Body of pancreas (tissue), 4 donors: ENCODE measurements around the gene OGFOD2. TPM values are rescaled to one million over a fixed set of nuclear protein-coding genes. Genes with fewer than 3 reads are reported as not detected.

Source experiments
- ATAC-seq: fragments of 150-250 bp; one replicate; pipeline ENCODE4 v1.9.1; 2016
- DNase-seq, 4 donors: peaks; one replicate each; pipeline ENCODE4 v3.0.0-alpha.2; 2019
- H3K27ac ChIP-seq, 4 donors: fragments of 200-600 bp; sonication (generic); 1 replicate in 3 of 4; 2 replicates in 1 of 4; pipeline versions ENCODE4 v1.5.1 to v1.6.1; 2016 to 2019; ENCODE audit warnings: mild to moderate bottlenecking in 1 of 4, mixed read lengths in 1 of 4, moderate library complexity in 1 of 4
- H3K27me3 ChIP-seq, 2 donors: fragments of 200-600 bp; sonication (generic); one replicate each; pipeline ENCODE4 v1.6.0; 2016; ENCODE audit warnings: mild to moderate bottlenecking in 1 of 2
- H3K36me3 ChIP-seq, 2 donors: fragments of 200-600 bp; sonication (generic); replicated peaks in 1 of 2; 2 replicates each; pipeline ENCODE4 v1.5.1; 2016; ENCODE audit warnings: low read depth in 2 of 2; ENCODE audit not compliant: insufficient read depth in 1 of 2
- H3K4me1 ChIP-seq: fragments of 200-600 bp; sonication (generic); one replicate; pipeline ENCODE4 v1.6.0; 2016
- H3K4me3 ChIP-seq, 2 donors: fragments of 200-600 bp; sonication (generic); 1 replicate in 1 of 2; 2 replicates in 1 of 2; pipeline ENCODE4 v1.5.1; 2016 to 2019
- H3K9me3 ChIP-seq, 3 donors: fragments of 200-600 bp; sonication (generic); 1 replicate in 2 of 3; 2 replicates in 1 of 3; pipeline ENCODE4 v1.5.1; 2016
- POLR2A ChIP-seq, 3 donors: fragments of 450-650 bp; IDR thresholded peaks; one replicate each; pipeline ENCODE4 v1.6.1; 2016; ENCODE audit warnings: antibody characterized with exemption in 3 of 3, mild to moderate bottlenecking in 2 of 3
- WGBS, 2 donors: methylation state at CpG; one replicate each; pipeline ENCODE4 v1.1.5; 2017; 5-methylcytosine and 5-hydroxymethylcytosine counted together
- intact Hi-C: fragments of 100-400 bp; cut with DNase I; formaldehyde crosslinking; loops from one replicate; pipeline ENCODE4 v1.15.1; 2023
- total RNA-seq, 2 donors: library from RNA; depleted of rRNA; stranded (reverse); fragments of >200 nt; gene quantifications; one replicate each; pipeline ENCODE4 v1.1.0, GENCODE V29; 2016
- TF ChIP-seq, protein P1 (sequence below), 7 experiments: fragments of 450-650 bp in 4 of 7; fragments of 200-600 bp in 3 of 7; sonication (generic) in 3 of 7; IDR thresholded peaks; one replicate each; pipeline ENCODE4 v1.5.1; 2016 to 2019; ENCODE audit warnings: antibody characterized with exemption in 7 of 7

The OGFOD2 gene
- total RNA-seq, 2 donors from 2014 or later: 8.6 to 25.4 TPM

DNA sequence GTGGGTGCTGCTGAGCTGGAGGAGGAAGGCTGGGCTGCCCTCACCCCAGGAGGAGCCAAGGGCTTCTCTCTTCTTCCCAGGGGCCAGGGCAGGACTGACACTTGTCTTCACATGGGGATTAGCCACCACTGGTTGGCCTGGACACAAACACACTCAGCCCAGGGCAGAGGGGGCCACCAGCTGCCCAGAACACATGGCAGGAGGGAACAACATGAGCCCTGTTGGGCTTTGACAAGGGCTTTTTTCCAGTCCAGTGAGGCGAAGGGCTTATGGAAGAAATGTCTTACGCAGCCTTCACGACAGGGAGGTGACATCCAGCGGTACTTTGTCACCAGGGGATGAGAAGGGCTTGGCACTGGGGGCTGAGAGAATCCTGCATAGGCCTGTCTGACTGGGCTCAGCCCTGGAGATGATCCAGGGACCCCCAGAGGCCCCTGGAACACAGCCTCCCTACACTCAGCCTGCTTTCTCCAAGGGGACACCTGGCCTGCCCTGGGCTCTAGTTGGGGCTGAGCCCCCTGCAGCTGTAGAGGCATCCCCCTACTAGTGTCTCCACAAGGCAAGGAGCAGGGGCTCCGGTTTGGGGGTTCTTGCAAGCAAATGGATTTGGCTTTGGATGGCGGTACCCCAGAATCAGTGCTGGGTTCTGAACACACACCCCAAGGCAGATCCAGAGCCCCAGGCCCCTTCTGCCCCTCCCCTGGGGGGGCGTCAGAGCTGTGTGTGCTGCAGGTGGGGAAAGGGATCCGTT is 24.3 kb downstream of the OGFOD2 start:
- DNase-seq (no peak), ATAC-seq (no peak)
- no peaks in the 10 kb centered on the region for H3K4me1 ChIP-seq
- TF ChIP-seq POLR2A (IDR thresholded peaks at IDR 0.05): no peak
- TF ChIP-seq, protein P1, sequence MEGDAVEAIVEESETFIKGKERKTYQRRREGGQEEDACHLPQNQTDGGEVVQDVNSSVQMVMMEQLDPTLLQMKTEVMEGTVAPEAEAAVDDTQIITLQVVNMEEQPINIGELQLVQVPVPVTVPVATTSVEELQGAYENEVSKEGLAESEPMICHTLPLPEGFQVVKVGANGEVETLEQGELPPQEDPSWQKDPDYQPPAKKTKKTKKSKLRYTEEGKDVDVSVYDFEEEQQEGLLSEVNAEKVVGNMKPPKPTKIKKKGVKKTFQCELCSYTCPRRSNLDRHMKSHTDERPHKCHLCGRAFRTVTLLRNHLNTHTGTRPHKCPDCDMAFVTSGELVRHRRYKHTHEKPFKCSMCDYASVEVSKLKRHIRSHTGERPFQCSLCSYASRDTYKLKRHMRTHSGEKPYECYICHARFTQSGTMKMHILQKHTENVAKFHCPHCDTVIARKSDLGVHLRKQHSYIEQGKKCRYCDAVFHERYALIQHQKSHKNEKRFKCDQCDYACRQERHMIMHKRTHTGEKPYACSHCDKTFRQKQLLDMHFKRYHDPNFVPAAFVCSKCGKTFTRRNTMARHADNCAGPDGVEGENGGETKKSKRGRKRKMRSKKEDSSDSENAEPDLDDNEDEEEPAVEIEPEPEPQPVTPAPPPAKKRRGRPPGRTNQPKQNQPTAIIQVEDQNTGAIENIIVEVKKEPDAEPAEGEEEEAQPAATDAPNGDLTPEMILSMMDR (IDR thresholded peaks at IDR 0.05): no peak
- H3K27ac ChIP-seq: no peak overlapping the region
- no peak overlapping the region for H3K4me3 ChIP-seq
- intact Hi-C loops: no loop called here
- 73 to 85% methylated on average over 6 of the region's 8 CpGs for WGBS, 2 donors
- H3K27me3 ChIP-seq: no peaks in the 10 kb centered on the region
- H3K36me3 ChIP-seq: no peaks in the 10 kb centered on the region
- no peaks in the 10 kb centered on the region for H3K9me3 ChIP-seq

DNA sequence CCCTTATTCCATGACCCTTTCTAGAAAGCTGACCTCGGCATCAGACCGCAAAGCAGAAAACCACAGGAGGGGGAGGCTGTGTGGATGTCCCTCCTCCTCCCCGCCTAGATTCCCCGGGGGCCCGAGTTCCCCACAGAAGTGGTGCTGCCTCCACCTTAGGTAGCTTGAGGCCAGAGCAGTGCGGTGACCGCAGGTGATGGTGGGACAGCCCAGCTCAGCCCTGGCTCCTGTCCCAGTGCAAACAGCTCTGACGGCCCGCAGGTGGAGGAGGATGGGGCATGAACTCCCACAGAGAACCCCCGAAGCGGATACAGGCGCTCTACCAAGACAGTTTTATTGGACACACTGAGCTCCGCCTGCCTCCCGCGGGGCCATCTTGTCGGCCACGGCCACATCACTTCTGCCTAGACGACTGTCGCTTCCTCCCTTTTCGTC is 25.0 kb downstream of the OGFOD2 start:
- 83 to 85% methylated on average over 18 to 19 of the region's 20 CpGs for WGBS, 2 donors
- intact Hi-C loops: no loop called here

DNA sequence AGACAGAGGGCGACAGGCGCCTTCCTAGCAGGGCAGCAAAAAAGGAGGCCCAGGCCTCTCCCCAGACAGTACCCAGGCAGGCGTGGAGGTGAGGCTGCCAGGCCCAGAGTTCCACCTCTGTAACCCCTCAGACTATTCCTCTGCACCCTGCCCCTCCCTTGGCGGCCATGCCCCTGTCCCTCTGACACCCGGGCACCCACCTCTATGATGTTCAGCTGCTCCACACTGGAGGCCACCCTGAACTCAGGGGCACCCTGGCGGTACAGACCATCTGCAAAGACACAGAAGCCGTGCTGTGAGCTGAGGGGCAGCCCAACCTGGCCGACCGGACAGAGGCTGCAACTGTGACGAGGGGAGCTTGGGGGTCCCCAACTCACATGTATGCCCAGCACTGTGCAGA is 25.5 kb downstream of the OGFOD2 start:
- peaks cover 0 to 3% of the 10 kb centered on the region in 2 donors for H3K36me3 ChIP-seq
- 88 to 89% methylated on average over 8 to 10 of the region's 10 CpGs for WGBS, 2 donors
- intact Hi-C loops: no loop called here
- no peaks in the 10 kb centered on the region for H3K4me1 ChIP-seq
- no peak for TF ChIP-seq POLR2A (IDR thresholded peaks at IDR 0.05)
- TF ChIP-seq, protein P1 (IDR thresholded peaks at IDR 0.05): no peak
- H3K27ac ChIP-seq: no peak overlapping the region
- no peak for ATAC-seq
- DNase-seq: no peak
- no peak overlapping the region for H3K4me3 ChIP-seq
- no peaks in the 10 kb centered on the region for H3K27me3 ChIP-seq
- no peaks in the 10 kb centered on the region for H3K9me3 ChIP-seq

More for the DNA sequence above, 25.0 kb downstream of the OGFOD2 start:
- Histone ChIP-seq H3K4me1 (no peaks in the 10 kb centered on the region), H3K36me3 (peaks cover 0 to 3% of the 10 kb centered on the region in 2 donors), H3K9me3 (no peaks in the 10 kb centered on the region), H3K27me3 (no peaks in the 10 kb centered on the region), H3K4me3 (no peak overlapping the region), H3K27ac (no peak overlapping the region)
- no peak for ATAC-seq
- no peak for DNase-seq
- no peak for TF ChIP-seq POLR2A (IDR thresholded peaks at IDR 0.05)
- TF ChIP-seq, protein P1 (IDR thresholded peaks at IDR 0.05): no peak

DNA sequence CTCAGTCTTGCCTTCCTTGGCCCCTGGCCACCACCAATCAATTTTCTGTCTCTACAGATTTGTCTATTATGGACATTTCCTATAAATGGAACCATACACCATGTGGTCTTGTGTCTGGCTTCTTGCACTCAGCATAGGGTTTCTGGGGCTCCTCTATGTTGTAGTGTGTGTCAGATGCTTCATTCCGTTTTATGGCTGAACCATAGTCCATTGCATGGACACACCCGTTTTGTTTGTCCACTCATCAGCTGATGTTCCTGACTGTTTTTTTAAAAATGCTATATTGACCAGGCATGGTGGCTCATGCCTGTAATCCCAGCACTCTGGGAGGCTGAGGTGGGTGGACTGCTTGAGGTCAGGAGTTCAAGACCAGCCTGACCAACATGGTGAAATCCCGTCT is 26.4 kb downstream of the OGFOD2 start:
- no peak for TF ChIP-seq POLR2A (IDR thresholded peaks at IDR 0.05)
- TF ChIP-seq, protein P1 (IDR thresholded peaks at IDR 0.05): no peak
- DNase-seq (no peak), ATAC-seq (no peak)
- no peak overlapping the region for H3K27ac ChIP-seq
- no peaks in the 10 kb centered on the region for H3K9me3 ChIP-seq
- intact Hi-C loops: no loop called here
- peaks cover 0 to 3% of the 10 kb centered on the region in 2 donors for H3K36me3 ChIP-seq
- WGBS, 2 donors: 84 to 85% methylated on average over 3 of the region's 3 CpGs
- no peaks in the 10 kb centered on the region for H3K4me1 ChIP-seq
- no peaks in the 10 kb centered on the region for H3K27me3 ChIP-seq
- no peak overlapping the region for H3K4me3 ChIP-seq

DNA sequence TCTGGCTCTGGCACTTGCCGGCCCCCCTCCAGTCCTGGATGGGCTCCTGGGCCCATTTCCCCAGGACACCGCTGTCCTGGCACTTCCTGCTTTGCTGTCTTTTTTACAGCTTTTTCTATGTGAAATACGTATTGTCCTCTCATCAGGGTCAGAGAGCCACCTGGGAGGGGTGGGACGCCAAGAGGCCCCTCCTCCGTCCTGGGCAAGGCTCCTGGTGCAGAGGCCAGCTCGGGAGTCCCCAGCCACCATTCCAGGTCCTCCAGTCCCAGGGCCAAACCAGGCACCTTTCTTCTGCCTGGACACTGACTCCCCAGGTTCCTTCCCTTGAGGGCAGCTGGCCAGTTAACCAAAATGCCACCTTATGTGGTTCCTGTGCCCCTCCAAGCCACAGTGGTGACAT is 28.2 kb downstream of the OGFOD2 start:
- 81 to 91% methylated on average over 6 of the region's 6 CpGs for WGBS, 2 donors
- Histone ChIP-seq H3K27me3 (no peaks in the 10 kb centered on the region), H3K4me1 (no peaks in the 10 kb centered on the region), H3K9me3 (no peaks in the 10 kb centered on the region), H3K4me3 (no peak overlapping the region), H3K27ac (no peak overlapping the region), H3K36me3 (peaks cover 0 to 3% of the 10 kb centered on the region in 2 donors)
- ATAC-seq (no peak), DNase-seq (no peak)
- TF ChIP-seq POLR2A (IDR thresholded peaks at IDR 0.05): no peak
- TF ChIP-seq, protein P1 (IDR thresholded peaks at IDR 0.05): no peak
- intact Hi-C loops: no loop called here
